HepG2 (cell line): Measurements from ENCODE around the gene PGC. TPM values are rescaled to one million over a fixed set of nuclear protein-coding genes. Genes with fewer than 3 reads are reported as not detected.

Experiments used
- ATAC-seq: fragments of 200-7000 bp; cut with Tn5 transposase; 3 replicates; pipeline ENCODE4 v1.9.1; 2020; ENCODE audit warnings: mild to moderate bottlenecking, moderate library complexity
- BruUV-seq: library from RNA; stranded (reverse); fragments of 400-500 nt; replicated peaks from 2 replicates; lab custom pipeline; 2021; lab: Mats Ljungman, UMichigan
- CTCF ChIA-PET: fragments of 300-600 bp; formaldehyde crosslinking; extraction: SDS; loops from one replicate; lab custom pipeline; 2021; ENCODE audit warnings: low total read pairs, inconsistent platforms, low intra/inter-chr PET ratio; lab: Yijun Ruan, JAX
- POLR2A ChIA-PET: fragments of 350-600 bp; sonication (Branson Sonifier 250); formaldehyde crosslinking; loops from one replicate; lab custom pipeline; 2020; ENCODE audit warnings: antibody characterized with exemption, inconsistent platforms; lab: Yijun Ruan, JAX
- DNase-seq: peaks from one replicate; pipeline ENCODE4 v3.0.0-alpha.2; 2015; ENCODE audit warnings: low spot score
- FAIRE-seq: peaks from 3 replicates; lab custom pipeline; 2011; peaks lifted over from hg19 to GRCh38; lab: Jason Lieb, UNC
- H2AFZ ChIP-seq: one replicate; pipeline ENCODE4 v1.6.1; 2011; ENCODE audit warnings: low read length, inconsistent platforms
- H3K27ac ChIP-seq: fragments of 300-600 bp; 3 replicates; pipeline ENCODE4 v1.8.0; 2011; ENCODE audit warnings: mixed run types, mild to moderate bottlenecking, mixed read lengths, low read length, inconsistent platforms; ENCODE audit not compliant: insufficient read depth; ENCODE audit errors: extremely low read length
- H3K27me3 ChIP-seq, 2 experiments: fragments of 200-600 bp in 1 of 2; 2 replicates in 1 of 2; 3 replicates in 1 of 2; pipeline versions ENCODE4 v1.6.0 to v1.8.0; 2011; ENCODE audit warnings: low read length in 2 of 2, mild to moderate bottlenecking in 2 of 2, moderate library complexity in 2 of 2, inconsistent platforms in 1 of 2; ENCODE audit not compliant: insufficient read depth in 2 of 2, control insufficient read depth in 1 of 2
- H3K36me3 ChIP-seq, 2 experiments: fragments of 200-600 bp in 1 of 2; replicated peaks in 1 of 2; 2 replicates in 1 of 2; 3 replicates in 1 of 2; pipeline versions ENCODE4 v1.5.1 to v1.8.0; 2011; ENCODE audit warnings: low read length in 2 of 2, inconsistent platforms in 1 of 2; ENCODE audit not compliant: insufficient read depth in 2 of 2, control insufficient read depth in 1 of 2
- H3K4me1 ChIP-seq: 2 replicates; pipeline ENCODE4 v1.5.1; 2012; ENCODE audit warnings: low read length, inconsistent platforms; ENCODE audit not compliant: insufficient read depth
- H3K4me2 ChIP-seq: 2 replicates; pipeline ENCODE4 v1.6.0; 2011; ENCODE audit warnings: low read depth, low read length, inconsistent platforms
- H3K4me3 ChIP-seq, 3 experiments: fragments of 200-600 bp in 1 of 3; sonication (generic), shearing (Covaris generic) in 1 of 3; replicated peaks in 1 of 3; 2 replicates each; pipeline ENCODE4 v1.5.1; 2011 to 2016; ENCODE audit warnings: low read length in 3 of 3, inconsistent platforms in 2 of 3, low read depth in 2 of 3, mild to moderate bottlenecking in 2 of 3, control low read depth in 1 of 3, mixed read lengths in 1 of 3; ENCODE audit not compliant: insufficient read depth in 1 of 3
- H3K79me2 ChIP-seq: one replicate; pipeline ENCODE4 v1.6.1; 2011; ENCODE audit warnings: low read length, inconsistent platforms; ENCODE audit not compliant: insufficient read depth
- H3K9ac ChIP-seq: 2 replicates; pipeline ENCODE4 v1.6.0; 2011; ENCODE audit warnings: mild to moderate bottlenecking, low read depth, low read length, inconsistent platforms; ENCODE audit not compliant: insufficient read depth
- H3K9me3 ChIP-seq: 2 replicates; pipeline ENCODE4 v1.5.1; 2012; ENCODE audit warnings: mild to moderate bottlenecking, low read length
- H4K20me1 ChIP-seq: 2 replicates; pipeline ENCODE4 v1.6.0; 2011; ENCODE audit warnings: inconsistent platforms, mild to moderate bottlenecking, low read length, moderate library complexity; ENCODE audit not compliant: insufficient read depth
- CENPX ChIP-seq: sonication (generic); formaldehyde crosslinking; IDR thresholded peaks from 2 replicates; pipeline ENCODE4 v1.9.0; 2021; ENCODE audit warnings: mild to moderate bottlenecking, missing genetic modification reagents, moderate library complexity
- IKZF4 ChIP-seq: sonication (generic); formaldehyde crosslinking; IDR thresholded peaks from 2 replicates; pipeline ENCODE4 v1.5.1; 2020; ENCODE audit warnings: borderline replicate concordance, mild to moderate bottlenecking, low read depth, missing genetic modification reagents; ENCODE audit errors: not compliant biosample characterization
- LCORL ChIP-seq, 2 experiments: fragments of 450-650 bp in 1 of 2; sonication (generic) in 1 of 2; formaldehyde crosslinking in 1 of 2; IDR thresholded peaks; 2 replicates each; pipeline versions ENCODE4 v1.5.0 to v1.6.1; 2017 to 2020; ENCODE audit warnings: antibody characterized with exemption in 1 of 2, missing genetic modification reagents in 1 of 2
- NCOA5 ChIP-seq: sonication (generic); formaldehyde crosslinking; IDR thresholded peaks from 2 replicates; pipeline ENCODE4 v1.4.0; 2020; ENCODE audit warnings: missing genetic modification reagents
- SRSF4 ChIP-seq: fragments of 200-400 bp; formaldehyde crosslinking; IDR thresholded peaks from one replicate; pipeline ENCODE4 v1.6.1; 2018; ENCODE audit warnings: mild to moderate bottlenecking, low read depth, low read length, moderate library complexity; ENCODE audit not compliant: poor library complexity, severe bottlenecking
- TFDP2 ChIP-seq: sonication (generic); formaldehyde crosslinking; IDR thresholded peaks from 2 replicates; pipeline ENCODE4 v1.4.0; 2020; ENCODE audit warnings: missing genetic modification reagents
- ZC3H4 ChIP-seq: sonication (generic); formaldehyde crosslinking; IDR thresholded peaks from 2 replicates; pipeline ENCODE4 v1.4.0; 2020; ENCODE audit warnings: missing genetic modification reagents, borderline replicate concordance
- ZFY ChIP-seq: sonication (generic); formaldehyde crosslinking; IDR thresholded peaks from 2 replicates; pipeline ENCODE4 v1.4.0; 2020; ENCODE audit warnings: missing genetic modification reagents
- ZMAT3 ChIP-seq: sonication (generic); formaldehyde crosslinking; conservative IDR thresholded peaks from 2 replicates; pipeline ENCODE4 v1.7.0; 2021; ENCODE audit warnings: missing genetic modification reagents
- ZNF256 ChIP-seq: sonication (generic); formaldehyde crosslinking; conservative IDR thresholded peaks from 2 replicates; pipeline ENCODE4 v1.4.0; 2020; ENCODE audit warnings: missing genetic modification reagents
- ZNF407 ChIP-seq: sonication (generic); formaldehyde crosslinking; IDR thresholded peaks from one replicate; pipeline ENCODE4 v1.5.1; 2020; ENCODE audit warnings: mild to moderate bottlenecking, missing genetic modification reagents; ENCODE audit errors: not compliant biosample characterization
- ZNF547 ChIP-seq: sonication (generic); formaldehyde crosslinking; IDR thresholded peaks from 2 replicates; pipeline ENCODE4 v1.5.1; 2020; ENCODE audit warnings: mild to moderate bottlenecking, missing genetic modification reagents
- ZNF879 ChIP-seq: sonication (generic); formaldehyde crosslinking; IDR thresholded peaks from 2 replicates; pipeline ENCODE4 v1.8.1; 2023; ENCODE audit warnings: missing genetic modification reagents
- WGBS: methylation state at CpG from one replicate; pipeline ENCODE4 v1.1.6; 2017; ENCODE audit warnings: low lambda C conversion rate; 5-methylcytosine and 5-hydroxymethylcytosine counted together
- in situ Hi-C: cut with HindIII; loops from 2 replicates; pipeline ENCODE4 v1.10.0; 2017; ENCODE audit warnings: low pct_unique_long_range_greater_than_20kb; ENCODE audit not compliant: extremely low pct_ligation_motif_present
- intact Hi-C: fragments of 100-400 bp; cut with micrococcal nuclease; formaldehyde crosslinking; loops from one replicate; pipeline ENCODE4 v1.10.0; 2022; ENCODE audit not compliant: unreplicated experiment
- polyA plus RNA-seq, 8 experiments: library from polyadenylated mRNA; depleted of rRNA in 3 of 8; stranded (reverse) in 7 of 8; unstranded in 1 of 8; fragments of >200 nt; fragmentation: Illumina TruSeq in 4 of 8; extraction: Trizol in 4 of 8; gene quantifications; 2 replicates each; pipeline versions ENCODE4 v1.2.1 to v1.2.3, GENCODE V29; 2011 to 2016; ENCODE audit warnings: low read depth in 4 of 8, missing spikeins in 1 of 8, mixed read lengths in 1 of 8; ENCODE audit not compliant: insufficient read depth in 1 of 8
- total RNA-seq, 5 experiments: library from RNA; depleted of rRNA; stranded (reverse); fragments of >200 nt; fragmentation: Illumina TruSeq; extraction: Trizol; gene quantifications; 2 replicates each; pipeline ENCODE4 v1.2.3, GENCODE V29; 2016; ENCODE audit warnings: low read depth in 1 of 5

Gene PGC
- total and polyA plus RNA-seq, 2 of the 13 experiments (the other 11 are each of a cell fraction or from before 2014, with no cell fraction given) = 426 to 502 TPM

GRCh38 chr6:41780551-41781365 lies 33.6 kb upstream of the PGC start, which contains the start of gene PRICKLE4:
TSS of gene PRICKLE4 (plus strand) at chr6:41780782. CDS start at chr6:41783474, 2,692 bp downstream.
- in situ Hi-C loops (loop anchor here (5.0 to 25.0 kb wide), 2 partner anchors 267 to 432 kb away; partner anchors contain the start of gene MRPS10), intact Hi-C loops (loop anchor here (1.0 to 5.0 kb wide), 2 partner anchors 157 to 264 kb away; no protein-coding TSS in a partner anchor)
- WGBS = under 1% methylated on average over 35 of the region's 36 CpGs
- Histone ChIP-seq H3K27me3 (no peaks in the 10 kb centered on the region; a peak in 2 of 5 replicates), H3K9me3 (no peaks in the 10 kb centered on the region), H2AFZ (no peak within 1 kb of the TSS), H3K79me2 (peaks cover 4% of the 10 kb centered on the region), H3K36me3 (peaks cover 0 to 6% of the 10 kb centered on the region in 2 experiments; a peak in 2 of 5 replicates), H3K4me3 (peak within 1 kb of the TSS; percentile 82 to 93 (median 92)), H3K27ac (peak within 1 kb of the TSS; percentile 23), H3K4me2 (peak within 1 kb of the TSS; percentile 97), H4K20me1 (no peaks in the 10 kb centered on the region), H3K9ac (peak within 1 kb of the TSS; percentile 73), H3K4me1 (peaks cover 30% of the 10 kb centered on the region)
- BruUV-seq = no TSS peak
- ChIA-PET CTCF (interaction anchor here (0.8 to 2.1 kb wide), 4 partner anchors 46 to 264 kb away, joined by 3 to 24 read pairs (median 10); partner anchors contain the start of genes BYSL, MED20 and TFEB), POLR2A (interaction anchor here (0.8 to 1.3 kb wide), 2 partner anchors 46 to 57 kb away, joined by 3 read pairs; no protein-coding TSS in a partner anchor)
- no peak for FAIRE-seq
- peak; percentile 30 for ATAC-seq
- no peak for DNase-seq
- TF ChIP-seq ZNF407 (peak; percentile 42), ZNF879 (CRISPR knock-in tag) (0 out of 2 replicates have a peak, but pooled peaks have one; percentile 47), LCORL (IDR thresholded peaks at IDR 0.05) (no peak), LCORL (CRISPR knock-in tag; IDR thresholded peaks at IDR 0.05) (0 out of 2 replicates have a peak, but pooled peaks have one; percentile 37), IKZF4 (CRISPR knock-in tag) (no peak), ZC3H4 (no peak), CENPX (no peak), NCOA5 (CRISPR knock-in tag) (no peak), ZNF547 (CRISPR knock-in tag) (peak; percentile 49; the same call in 1 of the 2 replicates), SRSF4 (no peak), ZNF256 (CRISPR knock-in tag) (no peak), ZMAT3 (CRISPR knock-in tag) (0 out of 2 replicates have a peak, but pooled peaks have one; percentile 61), ZFY (CRISPR knock-in tag) (0 out of 2 replicates have a peak, but pooled peaks have one; percentile 32), TFDP2 (CRISPR knock-in tag) (no peak)
